PC-9 (cell line): Measurements from ENCODE around the gene ACTR1B.
"Not testable (repeated sequence)": the region's sequence is repeated elsewhere in the genome, so short reads cannot be mapped to it uniquely, and the experiment has no call there.

Source experiments
- EZH2 ChIP-seq: fragments of 200-600 bp; sonication (generic); IDR thresholded peaks from 2 replicates; pipeline ENCODE4 v1.8.0; 2017; ENCODE audit warnings: antibody characterized with exemption, low read depth
- TF ChIP-seq, protein P1 (sequence below): fragments of 200-600 bp; sonication (generic); conservative IDR thresholded peaks from 2 replicates; pipeline ENCODE4 v1.6.1; 2017; ENCODE audit warnings: mixed run types, antibody characterized with exemption, mild to moderate bottlenecking, moderate library complexity

- TF ChIP-seq, protein P1, sequence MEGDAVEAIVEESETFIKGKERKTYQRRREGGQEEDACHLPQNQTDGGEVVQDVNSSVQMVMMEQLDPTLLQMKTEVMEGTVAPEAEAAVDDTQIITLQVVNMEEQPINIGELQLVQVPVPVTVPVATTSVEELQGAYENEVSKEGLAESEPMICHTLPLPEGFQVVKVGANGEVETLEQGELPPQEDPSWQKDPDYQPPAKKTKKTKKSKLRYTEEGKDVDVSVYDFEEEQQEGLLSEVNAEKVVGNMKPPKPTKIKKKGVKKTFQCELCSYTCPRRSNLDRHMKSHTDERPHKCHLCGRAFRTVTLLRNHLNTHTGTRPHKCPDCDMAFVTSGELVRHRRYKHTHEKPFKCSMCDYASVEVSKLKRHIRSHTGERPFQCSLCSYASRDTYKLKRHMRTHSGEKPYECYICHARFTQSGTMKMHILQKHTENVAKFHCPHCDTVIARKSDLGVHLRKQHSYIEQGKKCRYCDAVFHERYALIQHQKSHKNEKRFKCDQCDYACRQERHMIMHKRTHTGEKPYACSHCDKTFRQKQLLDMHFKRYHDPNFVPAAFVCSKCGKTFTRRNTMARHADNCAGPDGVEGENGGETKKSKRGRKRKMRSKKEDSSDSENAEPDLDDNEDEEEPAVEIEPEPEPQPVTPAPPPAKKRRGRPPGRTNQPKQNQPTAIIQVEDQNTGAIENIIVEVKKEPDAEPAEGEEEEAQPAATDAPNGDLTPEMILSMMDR: not testable (repeated sequence)
- TF ChIP-seq EZH2: not testable (repeated sequence)
These were observed 51.9 kb downstream of the ACTR1B start for GRCh38 chr2:97611895-97612294.
